HEK293T (cell line): ENCODE results near the gene TGFBR3L.
"Not testable (repeated sequence)": the region's sequence is repeated elsewhere in the genome, so short reads cannot be mapped to it uniquely, and the experiment has no call there.

Experiments used
- CTCF ChIA-PET: fragments of 350-600 bp; formaldehyde crosslinking; extraction: SDS; loops from one replicate; lab custom pipeline; 2021; ENCODE audit warnings: antibody characterized with exemption, inconsistent platforms; lab: Yijun Ruan, JAX
- POLR2A ChIA-PET: fragments of 350-600 bp; formaldehyde crosslinking; extraction: SDS; loops from one replicate; lab custom pipeline; 2020; ENCODE audit warnings: antibody characterized with exemption, inconsistent platforms; lab: Yijun Ruan, JAX
- DNase-seq: peaks from one replicate; pipeline ENCODE4 v3.0.0; 2012; ENCODE audit warnings: mixed read lengths; ENCODE audit errors: extremely low spot score
- ARNT ChIP-seq: fragments of 450-650 bp; IDR thresholded peaks from 2 replicates; pipeline ENCODE4 v1.6.1; 2017; ENCODE audit warnings: mild to moderate bottlenecking
- BHLHE40 ChIP-seq: fragments of 450-650 bp; IDR thresholded peaks from 2 replicates; pipeline ENCODE4 v1.6.1; 2016; ENCODE audit warnings: mild to moderate bottlenecking, moderate library complexity, borderline replicate concordance
- CTBP1 ChIP-seq: fragments of 450-650 bp; IDR thresholded peaks from 2 replicates; pipeline ENCODE4 v1.6.1; 2016; ENCODE audit warnings: borderline replicate concordance
- ELF4 ChIP-seq: fragments of 450-650 bp; IDR thresholded peaks from 2 replicates; pipeline ENCODE4 v1.6.1; 2017; ENCODE audit warnings: antibody characterized with exemption
- FOXA1 ChIP-seq: fragments of 450-650 bp; IDR thresholded peaks from 2 replicates; pipeline ENCODE4 v1.6.1; 2016; ENCODE audit warnings: mild to moderate bottlenecking
- FOXK2 ChIP-seq: fragments of 450-650 bp; IDR thresholded peaks from 2 replicates; pipeline ENCODE4 v1.6.1; 2016; ENCODE audit warnings: mild to moderate bottlenecking
- FOXM1 ChIP-seq: fragments of 450-650 bp; IDR thresholded peaks from 2 replicates; pipeline ENCODE4 v1.6.1; 2017; ENCODE audit warnings: mild to moderate bottlenecking, borderline replicate concordance
- HDGF ChIP-seq: fragments of 450-650 bp; IDR thresholded peaks from 2 replicates; pipeline ENCODE4 v1.6.1; 2017; ENCODE audit warnings: antibody characterized with exemption, borderline replicate concordance
- L3MBTL2 ChIP-seq: fragments of 450-650 bp; conservative IDR thresholded peaks from 2 replicates; pipeline ENCODE4 v1.6.1; 2016; ENCODE audit warnings: mild to moderate bottlenecking
- LEF1 ChIP-seq: fragments of 450-650 bp; IDR thresholded peaks from 2 replicates; pipeline ENCODE4 v1.6.1; 2017; ENCODE audit warnings: mild to moderate bottlenecking, borderline replicate concordance
- NFRKB ChIP-seq: fragments of 450-650 bp; IDR thresholded peaks from 2 replicates; pipeline ENCODE4 v1.6.1; 2016; ENCODE audit warnings: mild to moderate bottlenecking, moderate library complexity
- SP1 ChIP-seq: fragments of 450-650 bp; IDR thresholded peaks from 2 replicates; pipeline ENCODE4 v1.6.1; 2017
- SUZ12 ChIP-seq: fragments of 450-650 bp; IDR thresholded peaks from 2 replicates; pipeline ENCODE4 v1.6.1; 2016; ENCODE audit warnings: mild to moderate bottlenecking
- TARDBP ChIP-seq: fragments of 450-650 bp; IDR thresholded peaks from 2 replicates; pipeline ENCODE4 v1.6.1; 2016
- ZNF384 ChIP-seq: fragments of 450-650 bp; IDR thresholded peaks from 2 replicates; pipeline ENCODE4 v1.6.1; 2016
- TF ChIP-seq, protein P1 (sequence below): fragments of 450-650 bp; IDR thresholded peaks from 2 replicates; pipeline ENCODE4 v1.6.1; 2016

The TGFBR3L gene

GRCh38 chr19:7927605-7928333 lies 13.1 kb downstream of the TGFBR3L start:
- TF ChIP-seq SP1 (no peak), NFRKB (no peak), BHLHE40 (no peak), ZNF384 (no peak), ARNT (no peak), FOXA1 (no peak), L3MBTL2 (no peak), FOXK2 (no peak), ELF4 (no peak), SUZ12 (no peak)
- TF ChIP-seq, protein P1, sequence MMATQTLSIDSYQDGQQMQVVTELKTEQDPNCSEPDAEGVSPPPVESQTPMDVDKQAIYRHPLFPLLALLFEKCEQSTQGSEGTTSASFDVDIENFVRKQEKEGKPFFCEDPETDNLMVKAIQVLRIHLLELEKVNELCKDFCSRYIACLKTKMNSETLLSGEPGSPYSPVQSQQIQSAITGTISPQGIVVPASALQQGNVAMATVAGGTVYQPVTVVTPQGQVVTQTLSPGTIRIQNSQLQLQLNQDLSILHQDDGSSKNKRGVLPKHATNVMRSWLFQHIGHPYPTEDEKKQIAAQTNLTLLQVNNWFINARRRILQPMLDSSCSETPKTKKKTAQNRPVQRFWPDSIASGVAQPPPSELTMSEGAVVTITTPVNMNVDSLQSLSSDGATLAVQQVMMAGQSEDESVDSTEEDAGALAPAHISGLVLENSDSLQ, result no peak
- CTCF ChIA-PET, result interaction anchor here (1.0 to 3.6 kb wide), 2 partner anchors 17 to 75 kb away, joined by 3 to 29 read pairs; partner anchors contain the start of gene TIMM44
- no peak for DNase-seq
- POLR2A ChIA-PET, result interaction anchor here (1.0 to 2.5 kb wide), 3 partner anchors 10 to 17 kb away, joined by 3 to 32 read pairs (median 4); partner anchors contain the start of gene TIMM44

DNA sequence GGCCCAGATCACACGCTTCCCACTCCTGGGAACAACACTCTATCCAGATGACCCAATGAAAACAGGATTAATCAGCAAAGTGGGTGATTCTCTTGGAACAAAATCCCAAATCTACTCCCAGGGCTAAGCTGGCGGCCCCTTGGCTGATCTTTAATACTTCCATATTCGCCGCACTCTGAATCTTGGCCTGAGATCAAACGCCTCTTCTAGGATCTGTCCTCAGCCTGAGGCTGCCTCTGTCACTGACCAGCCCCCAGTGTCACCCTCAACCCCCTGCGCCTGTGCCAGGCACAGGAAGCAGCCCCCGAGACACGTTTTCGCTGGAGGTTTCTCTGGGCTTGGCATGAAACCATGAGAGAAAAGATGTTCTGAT lies 13.7 kb downstream of the TGFBR3L start:
- POLR2A ChIA-PET, result interaction anchor here (1.1 to 2.5 kb wide), 2 partner anchors 9 to 15 kb away, joined by 3 to 32 read pairs; partner anchors contain the start of genes SNAPC2 and TIMM44
- CTCF ChIA-PET, result interaction anchor here (0.6 to 3.6 kb wide), 3 partner anchors 16 to 267 kb away, joined by 3 to 29 read pairs (median 4); partner anchors contain the start of gene TIMM44
- TF ChIP-seq NFRKB (no peak), LEF1 (no peak), FOXM1 (no peak), ELF4 (no peak), BHLHE40 (no peak), FOXK2 (no peak), L3MBTL2 (no peak), TARDBP (no peak), FOXA1 (no peak), HDGF (no peak), ARNT (no peak)
- TF ChIP-seq, protein P1, result no peak
- no peak for DNase-seq

GRCh38 chr19:7928741-7929701 lies 14.4 kb downstream of the TGFBR3L start:
- no peak for TF ChIP-seq TARDBP
- TF ChIP-seq BHLHE40, result no peak
- TF ChIP-seq SP1, result no peak
- TF ChIP-seq ZNF384, result no peak
- TF ChIP-seq FOXK2, result no peak
- no peak for TF ChIP-seq CTBP1
- no peak for TF ChIP-seq HDGF
- TF ChIP-seq SUZ12, result no peak
- no peak for TF ChIP-seq FOXM1
- no peak for TF ChIP-seq ARNT
- TF ChIP-seq, protein P1, result no peak
- no peak for TF ChIP-seq LEF1
- TF ChIP-seq ELF4, result no peak
- TF ChIP-seq L3MBTL2, result no peak
- TF ChIP-seq NFRKB, result no peak
- CTCF ChIA-PET, result interaction anchor here (0.6 to 3.6 kb wide), 11 partner anchors 9 to 268 kb away, joined by 3 to 29 read pairs (median 4); partner anchors contain the start of genes SNAPC2 and TIMM44
- POLR2A ChIA-PET, result interaction anchor here (0.6 to 2.5 kb wide), 5 partner anchors 8 to 70 kb away, joined by 3 to 32 read pairs (median 3); partner anchors contain the start of genes SNAPC2 and TIMM44
- peak; percentile 47 for DNase-seq

DNA sequence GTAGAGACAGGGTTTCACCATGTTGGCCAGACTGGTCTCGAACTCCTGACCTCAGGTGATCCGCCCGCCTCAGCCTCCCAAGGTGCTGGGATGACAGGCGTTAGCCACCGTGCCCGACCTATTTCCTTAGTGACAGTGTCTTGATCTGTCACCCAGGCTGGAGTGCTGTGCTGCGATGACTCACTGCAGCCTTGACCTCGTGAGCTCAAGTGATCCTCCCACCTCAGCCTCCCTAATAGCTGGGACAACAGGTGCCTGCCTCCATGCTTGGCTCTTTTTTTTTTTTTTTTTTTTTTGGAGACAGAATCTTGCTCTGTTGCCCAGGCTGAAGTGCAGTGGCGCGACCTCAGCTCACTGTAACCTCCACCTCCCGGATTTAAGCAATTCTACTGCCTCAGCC lies 15.4 kb downstream of the TGFBR3L start:
- CTCF ChIA-PET, result interaction anchor here (3.6 kb wide), 1 partner anchor 14 kb away, joined by 29 read pairs; the partner anchor contains the start of gene TIMM44
- POLR2A ChIA-PET, result interaction anchor here (2.5 kb wide), 1 partner anchor 14 kb away, joined by 32 read pairs; the partner anchor contains the start of gene TIMM44
- not testable (repeated sequence) for DNase-seq

DNA sequence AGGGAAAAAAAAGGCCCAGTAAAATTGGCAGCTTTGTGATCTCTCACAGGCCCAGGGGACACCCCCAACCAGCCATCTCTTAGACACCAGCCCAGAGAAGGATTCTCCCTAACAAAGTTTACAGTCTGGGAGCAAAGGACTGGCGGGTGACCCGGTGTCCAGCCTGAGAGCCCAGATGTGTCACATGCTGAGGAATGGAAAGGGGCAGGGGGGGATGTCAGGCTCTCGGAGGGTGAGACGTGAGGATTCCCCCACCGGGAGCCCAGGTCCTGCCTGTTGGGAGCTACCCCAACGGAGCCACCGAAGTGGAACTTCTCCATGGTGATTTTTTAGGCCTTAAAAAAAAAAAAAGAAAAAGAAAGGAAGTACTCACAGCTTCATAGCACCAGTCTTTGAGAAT lies 16.1 kb downstream of the TGFBR3L start:
- CTCF ChIA-PET, result interaction anchor here (0.6 to 3.6 kb wide), 2 partner anchors 14 to 72 kb away, joined by 7 to 29 read pairs; partner anchors contain the start of gene TIMM44
- POLR2A ChIA-PET, result interaction anchor here (1.4 to 2.5 kb wide), 2 partner anchors 13 kb away, joined by 7 to 32 read pairs; partner anchors contain the start of gene TIMM44
- no peak for DNase-seq
- no peak for TF ChIP-seq FOXM1
- TF ChIP-seq TARDBP, result no peak
- TF ChIP-seq ARNT, result no peak
- TF ChIP-seq, protein P1, result no peak
- no peak for TF ChIP-seq NFRKB
